IPS-11a (cell line): Measurements from ENCODE around the gene LEF1.

Source experiments
- H3K4me3 ChIP-seq: one replicate; pipeline ENCODE4 v1.5.1; 2013; ENCODE audit warnings: low read depth, low read length, control low read depth

The LEF1 gene

DNA sequence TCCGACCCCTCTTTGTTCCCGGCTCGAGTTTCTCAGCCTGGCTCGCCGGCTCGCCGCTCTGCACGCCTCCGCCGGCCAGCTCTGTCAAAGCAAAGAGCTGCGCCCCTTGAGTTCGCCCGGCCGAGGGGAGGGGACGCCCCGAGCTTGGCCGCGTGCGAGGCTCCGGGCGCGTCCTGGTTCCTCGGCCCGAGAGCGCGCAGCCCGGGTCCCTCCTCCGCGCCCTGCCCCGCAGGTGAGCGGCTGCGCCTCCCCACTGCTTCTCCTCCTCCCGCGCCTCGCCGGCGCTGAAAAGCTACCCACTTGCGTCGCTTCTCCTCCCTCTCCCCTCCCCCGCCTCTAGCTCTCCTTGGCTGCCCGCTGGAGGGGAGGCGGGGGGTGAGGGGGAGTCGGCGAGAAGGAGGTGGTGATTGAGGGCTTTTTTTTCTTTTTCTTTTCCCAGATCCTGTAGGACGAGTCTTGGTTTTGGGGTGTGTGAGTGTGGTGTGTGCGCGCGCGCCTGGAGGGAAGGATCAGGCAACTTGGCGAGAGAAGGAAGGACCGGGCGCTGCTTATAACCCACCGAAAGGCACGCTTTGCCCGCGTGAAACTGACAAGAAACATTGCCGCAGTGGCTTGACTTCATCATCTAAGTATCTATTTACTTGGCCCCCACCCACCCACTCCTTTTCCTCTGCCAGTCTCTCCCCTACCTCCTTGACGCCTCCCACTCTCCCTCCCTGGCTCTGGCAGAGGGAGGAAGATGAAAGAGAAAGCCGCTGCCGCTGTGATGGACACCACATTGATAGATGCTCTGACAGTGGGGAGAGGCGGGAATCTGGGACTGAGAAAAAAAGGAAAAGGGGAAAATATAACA lies at the start of gene LEF1:
LEF1 (minus strand) TSS at position 262 of the 853 bp plus-strand sequence. CDS start 1,165 bp downstream, outside the sequence.
- H3K4me3 ChIP-seq, result peak within 1 kb of the TSS; percentile 48

GRCh38 chr4:108216510-108216909 lies 47.8 kb upstream of the LEF1 start:
- H3K4me3 ChIP-seq, result no peak overlapping the region

DNA sequence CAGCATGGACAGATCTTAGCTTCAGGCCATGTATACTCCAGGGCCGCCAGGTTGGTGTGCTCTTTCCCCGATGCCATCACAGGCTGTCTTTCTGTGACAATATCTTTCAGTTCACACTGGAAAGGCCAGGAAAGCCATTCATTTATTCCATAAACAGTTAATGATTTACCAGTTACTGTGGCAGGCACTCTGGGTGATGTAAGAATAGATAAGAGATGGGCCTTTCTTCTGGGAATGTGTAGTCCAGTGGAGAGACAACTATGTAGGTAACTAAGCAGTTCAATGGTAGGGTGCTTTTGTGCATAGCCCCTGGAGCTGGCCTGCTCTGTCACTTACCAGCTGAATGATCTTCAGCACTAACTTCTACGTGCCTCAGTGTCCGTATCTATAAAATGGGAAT lies 46.3 kb upstream of the LEF1 start:
- no peak overlapping the region for H3K4me3 ChIP-seq

DNA sequence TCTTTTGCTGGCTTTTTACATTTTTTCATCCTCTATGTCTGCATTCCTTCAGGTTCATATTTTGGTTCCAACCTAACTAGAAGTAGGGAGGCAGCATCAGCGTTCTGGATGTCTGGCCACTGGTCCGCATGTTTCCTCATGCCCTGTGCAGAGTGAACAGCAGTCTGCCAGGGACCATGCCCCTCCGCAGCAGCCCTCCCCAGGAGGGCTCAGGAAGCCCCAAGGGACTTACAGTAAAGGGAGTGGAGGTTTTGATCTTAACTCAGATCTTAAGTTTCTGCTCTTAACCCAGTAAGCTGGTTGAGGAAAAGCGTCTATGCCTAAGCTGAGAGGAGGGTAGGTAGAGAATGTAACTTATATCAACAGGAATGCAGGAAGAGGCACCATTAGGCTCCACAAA lies 45.0 kb upstream of the LEF1 start:
- no peak overlapping the region for H3K4me3 ChIP-seq

GRCh38 chr4:108213308-108213707 lies 44.6 kb upstream of the LEF1 start:
- H3K4me3 ChIP-seq, result no peak overlapping the region

DNA sequence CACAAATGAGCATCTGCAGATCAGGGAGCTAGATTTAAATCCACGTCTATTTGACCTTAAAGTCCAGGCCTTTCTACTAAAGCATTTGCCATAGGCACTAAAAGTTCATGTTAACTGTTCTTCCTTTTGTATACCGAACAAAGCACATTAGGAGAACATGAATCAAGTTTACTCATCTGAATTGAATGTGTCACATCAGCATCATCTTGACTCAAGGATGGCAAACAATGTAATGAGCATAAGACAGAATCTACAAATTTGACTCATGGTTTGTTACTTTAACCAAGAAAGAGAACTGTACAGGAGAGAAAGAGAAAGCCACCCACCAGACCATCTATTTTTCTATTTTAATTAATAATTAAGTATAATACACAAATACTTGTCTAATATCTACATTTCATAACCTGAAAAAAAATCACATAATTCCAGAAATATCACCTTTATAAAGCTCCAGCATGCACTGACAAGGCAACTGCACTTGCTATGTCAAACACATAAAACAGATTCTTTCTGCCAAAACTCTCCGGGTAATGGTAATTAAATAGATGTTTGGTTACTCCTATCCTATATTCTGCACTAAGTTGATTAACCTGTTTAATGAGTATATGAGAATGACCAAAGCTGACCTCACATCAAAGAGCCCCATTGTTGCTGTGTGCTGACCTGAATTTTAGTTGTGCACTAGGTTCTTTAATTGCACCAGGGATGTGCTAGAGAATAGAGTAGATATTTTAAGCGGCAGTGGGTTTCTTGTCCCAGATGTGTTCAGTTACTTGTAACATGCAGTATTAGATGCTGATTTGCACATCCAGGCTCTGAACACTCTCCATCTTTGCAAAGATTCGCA lies 42.5 kb upstream of the LEF1 start:
- no peak overlapping the region for H3K4me3 ChIP-seq

DNA sequence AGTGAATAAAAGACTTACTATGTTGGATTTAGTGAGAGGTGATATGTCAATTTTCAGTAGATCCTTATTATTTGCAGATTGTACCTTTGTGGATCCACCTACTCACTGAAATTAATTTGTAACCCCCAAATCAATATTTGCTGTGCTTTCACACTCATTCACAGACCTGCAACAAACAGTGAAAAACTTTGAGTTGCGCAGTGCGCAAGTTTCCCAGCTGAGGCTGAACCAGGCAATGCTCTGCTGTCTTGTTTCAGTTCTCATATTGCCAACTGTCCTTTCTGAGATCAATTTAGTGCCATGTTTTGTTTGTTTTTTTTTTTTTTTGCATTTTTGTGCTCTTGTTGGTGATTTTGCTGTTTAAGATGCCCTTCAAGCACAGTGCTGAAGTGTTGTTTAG lies 40.8 kb upstream of the LEF1 start:
- no peak overlapping the region for H3K4me3 ChIP-seq

DNA sequence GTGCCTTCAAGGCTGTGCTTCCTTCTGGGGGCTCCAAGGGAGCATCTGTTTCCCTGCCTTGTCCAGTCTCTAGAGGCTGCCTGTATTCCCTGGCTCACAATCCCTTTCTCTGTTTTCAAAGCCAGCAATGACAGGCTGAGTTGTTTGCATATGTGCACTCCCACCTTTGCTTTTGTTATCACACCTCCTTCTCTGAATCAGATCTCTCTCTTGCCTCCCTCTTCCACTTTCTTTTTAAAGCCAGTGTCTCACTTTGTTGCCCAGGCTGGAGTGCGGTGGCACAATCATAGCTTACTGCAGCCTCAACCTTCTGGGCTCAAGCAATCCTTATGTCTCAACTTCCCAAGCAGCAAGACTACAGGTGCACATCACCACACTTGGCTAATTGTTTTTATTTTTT lies 37.1 kb upstream of the LEF1 start:
- H3K4me3 ChIP-seq, result no peak overlapping the region

DNA sequence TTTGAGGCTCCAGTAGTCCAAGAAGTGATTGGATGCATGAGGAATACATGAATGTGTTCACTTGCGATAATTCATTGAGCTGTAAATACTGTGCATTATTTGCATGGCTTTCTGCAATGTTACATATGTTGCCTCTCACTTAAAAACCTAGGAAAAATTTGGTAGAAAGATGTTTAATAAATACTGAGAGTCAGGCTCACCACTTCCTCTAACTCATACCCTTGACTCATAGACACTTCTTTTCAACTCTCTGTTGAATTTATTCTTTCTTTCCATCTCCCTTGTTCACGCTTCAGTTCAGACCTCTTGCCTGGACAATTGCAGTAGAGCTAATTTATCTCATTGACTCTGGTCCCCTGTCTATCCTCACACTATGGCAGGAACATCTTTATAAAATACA lies 35.8 kb upstream of the LEF1 start:
- no peak overlapping the region for H3K4me3 ChIP-seq

DNA sequence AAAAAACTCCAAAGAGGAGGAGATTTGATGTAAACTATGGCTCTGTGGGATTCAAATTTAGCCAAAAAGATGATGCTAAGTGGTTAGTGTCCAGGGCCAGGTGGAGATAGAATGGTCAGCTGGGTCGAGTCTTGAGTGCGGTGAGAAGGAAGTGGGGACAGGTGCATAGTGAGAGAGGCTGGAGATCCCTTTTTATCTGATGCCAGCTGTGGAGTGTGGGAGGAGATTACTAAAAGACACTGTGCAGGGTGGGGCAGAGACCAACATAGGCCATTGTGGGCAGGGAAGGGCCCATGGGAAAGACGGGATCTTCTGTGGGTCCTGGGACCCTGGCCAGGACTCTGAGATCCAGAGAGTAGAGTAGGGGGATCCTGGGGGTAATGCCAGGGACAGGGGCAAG lies 34.6 kb upstream of the LEF1 start:
- no peak overlapping the region for H3K4me3 ChIP-seq

GRCh38 chr4:108201774-108202173 lies 33.0 kb upstream of the LEF1 start:
- no peak overlapping the region for H3K4me3 ChIP-seq

GRCh38 chr4:108199881-108200280 lies 31.1 kb upstream of the LEF1 start:
- no peak overlapping the region for H3K4me3 ChIP-seq

- H3K4me3 ChIP-seq, result no peak overlapping the region
Measured at GRCh38 chr4:108193886-108194672, 25.3 kb upstream of the LEF1 start.

DNA sequence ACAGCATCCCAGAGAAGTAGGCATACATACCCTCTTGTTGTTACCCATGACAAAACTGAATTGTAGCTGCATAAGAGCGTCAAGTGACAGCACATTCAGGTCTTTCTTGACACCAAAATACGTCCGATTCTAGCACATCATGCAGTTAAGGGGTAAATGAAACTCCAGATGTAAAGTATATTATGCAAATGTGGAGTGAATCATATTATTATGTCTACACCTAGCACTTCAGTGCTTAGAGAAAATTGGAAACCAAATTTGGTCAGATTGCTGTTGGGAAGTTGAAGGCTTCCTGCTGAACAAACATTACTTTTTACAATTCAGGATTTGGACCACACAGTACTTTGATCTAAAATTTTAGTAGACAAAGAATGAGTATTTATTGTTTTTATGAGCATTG lies 24.2 kb upstream of the LEF1 start:
- H3K4me3 ChIP-seq, result no peak overlapping the region

- H3K4me3 ChIP-seq, result no peak overlapping the region
Measured at GRCh38 chr4:108192056-108192455, 23.3 kb upstream of the LEF1 start.

DNA sequence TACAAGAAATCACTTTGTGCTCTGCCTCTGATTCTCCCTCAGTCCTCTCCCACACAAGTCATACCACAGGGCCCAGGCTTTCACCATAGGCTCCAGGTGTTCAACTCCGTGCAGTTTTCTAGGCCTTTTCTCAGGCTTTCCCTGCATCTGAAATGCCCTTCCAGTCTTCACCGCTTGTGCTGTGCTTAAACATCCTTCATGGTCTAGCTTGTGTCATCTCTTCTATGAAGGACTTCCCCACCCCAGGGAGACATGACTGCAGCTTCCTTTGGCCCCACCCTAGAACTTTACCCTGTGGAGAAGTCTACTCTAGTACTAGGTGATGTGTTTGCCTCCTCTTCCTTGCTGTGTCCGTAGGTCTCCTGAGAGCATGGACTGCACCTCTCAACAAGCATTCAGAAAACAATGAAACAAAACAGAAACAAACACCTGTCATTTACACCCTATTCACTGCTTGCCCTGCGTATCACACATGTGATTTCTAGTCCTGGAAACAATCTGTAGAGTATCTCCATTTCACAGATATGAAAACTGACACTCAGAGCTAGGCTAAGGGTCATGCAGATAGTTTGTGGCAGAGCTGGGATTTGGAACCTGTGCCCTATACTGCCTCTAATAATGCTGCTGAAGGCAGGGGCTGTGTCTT lies 22.7 kb upstream of the LEF1 start:
- no peak overlapping the region for H3K4me3 ChIP-seq

DNA sequence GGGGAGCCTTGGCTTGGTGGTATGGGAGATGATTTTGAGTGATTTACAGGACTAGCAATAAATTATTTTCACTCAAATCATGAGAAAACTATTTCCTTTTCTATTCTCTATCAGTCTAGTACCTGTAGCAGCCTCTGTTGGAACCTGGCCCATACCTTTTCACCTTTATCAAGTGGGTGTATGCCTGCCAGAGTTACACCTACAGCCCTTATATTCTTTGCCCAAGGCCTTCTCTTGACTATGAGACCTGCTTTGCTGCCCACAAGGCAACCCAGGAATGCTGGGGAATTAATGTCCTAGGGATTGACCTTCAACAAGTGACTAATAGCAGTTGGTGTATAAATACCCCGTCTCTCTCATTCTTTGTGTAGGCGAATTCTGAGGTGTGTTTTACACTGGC lies 20.0 kb upstream of the LEF1 start:
- no peak overlapping the region for H3K4me3 ChIP-seq

- no peak overlapping the region for H3K4me3 ChIP-seq
Measured at GRCh38 chr4:108185252-108185651, 16.5 kb upstream of the LEF1 start.

GRCh38 chr4:108184453-108185049 lies 15.8 kb upstream of the LEF1 start:
- no peak overlapping the region for H3K4me3 ChIP-seq

DNA sequence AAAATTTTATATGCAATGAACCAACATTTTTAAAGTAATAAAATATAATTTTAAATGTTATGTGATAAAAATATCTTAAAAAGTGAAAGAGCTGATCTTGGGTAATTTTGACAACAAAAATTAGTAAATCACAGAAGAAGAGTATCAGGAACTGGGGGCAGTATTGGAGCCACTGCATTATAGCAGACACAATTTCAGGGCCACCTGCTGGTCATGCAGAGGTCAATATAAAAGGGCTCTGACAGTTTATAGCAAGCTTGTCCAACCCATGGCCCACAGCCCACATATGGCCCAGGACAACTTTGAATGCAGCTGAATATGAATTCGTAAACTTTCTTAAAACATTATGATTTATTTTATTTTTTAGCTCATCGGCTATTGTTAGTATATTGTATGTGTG lies 13.0 kb upstream of the LEF1 start:
- no peak overlapping the region for H3K4me3 ChIP-seq
